ENCODE measurements around the gene SSC4D. TPM values are rescaled to one million over a fixed set of nuclear protein-coding genes. Genes with fewer than 3 reads are reported as not detected.

The SSC4D gene
- total and polyA plus RNA-seq, 2 experiments from 2014 or later = 4.9 to 11.4 TPM

DNA sequence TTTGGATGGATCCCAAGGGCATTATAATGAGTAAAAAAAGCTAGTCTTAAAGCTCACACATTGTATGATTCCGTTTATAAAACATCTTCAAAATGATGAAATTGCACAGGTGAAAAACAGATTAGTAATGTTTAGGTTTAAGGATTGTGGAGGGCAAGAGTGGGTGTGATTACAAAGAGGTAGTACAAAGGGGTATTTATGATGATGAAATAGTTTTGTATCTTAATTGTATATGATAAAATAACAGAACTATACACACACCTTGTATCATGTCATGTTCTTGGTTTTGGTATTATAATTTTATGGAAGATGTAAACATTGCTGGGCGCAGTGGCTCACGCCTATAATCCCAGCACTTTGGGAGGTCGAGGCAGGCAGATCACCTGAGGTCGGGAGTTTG is 2.8 kb upstream of the SSC4D start:
- Mint-ChIP-seq H3K9me3 (no peaks in the 10 kb centered on the region), H3K4me3 (no peak overlapping the region)
- no peak for ATAC-seq

More for the DNA sequence above, 2.8 kb upstream of the SSC4D start:
- Histone ChIP-seq H3F3A (replicated peaks; ENCODE audit: low read depth) (no peaks in the 10 kb centered on the region; the same call in 1 of the 2 replicates), H2AFZ (no peak overlapping the region), H3K27ac (ENCODE audit: low read depth) (no peak overlapping the region), H3K36me3 (ENCODE audit: insufficient read depth) (no peaks in the 10 kb centered on the region), H3K9me2 (ENCODE audit: insufficient read depth) (no peaks in the 10 kb centered on the region), H3K27me3 (ENCODE audit: insufficient read depth) (no peaks in the 10 kb centered on the region), H3K4me3 (no peak overlapping the region), H3K4me1 (ENCODE audit: insufficient read depth) (peaks cover 10% of the 10 kb centered on the region), H4K20me1 (replicated peaks; ENCODE audit: insufficient read depth) (no peaks in the 10 kb centered on the region), H3K79me2 (replicated peaks; ENCODE audit: insufficient read depth) (no peaks in the 10 kb centered on the region), H3K4me2 (no peak overlapping the region)
- Mint-ChIP-seq H3K4me1 (peaks cover 18% of the 10 kb centered on the region), H3K36me3 (ENCODE audit: low read depth) (no peaks in the 10 kb centered on the region), H3K27me3 (ENCODE audit: insufficient read depth, low read depth, poor library complexity) (peaks cover 9% of the 10 kb centered on the region), H3K27ac (no peak overlapping the region)
- no peak for DNase-seq (ENCODE audit: low spot score)
- TF ChIP-seq, protein P1, sequence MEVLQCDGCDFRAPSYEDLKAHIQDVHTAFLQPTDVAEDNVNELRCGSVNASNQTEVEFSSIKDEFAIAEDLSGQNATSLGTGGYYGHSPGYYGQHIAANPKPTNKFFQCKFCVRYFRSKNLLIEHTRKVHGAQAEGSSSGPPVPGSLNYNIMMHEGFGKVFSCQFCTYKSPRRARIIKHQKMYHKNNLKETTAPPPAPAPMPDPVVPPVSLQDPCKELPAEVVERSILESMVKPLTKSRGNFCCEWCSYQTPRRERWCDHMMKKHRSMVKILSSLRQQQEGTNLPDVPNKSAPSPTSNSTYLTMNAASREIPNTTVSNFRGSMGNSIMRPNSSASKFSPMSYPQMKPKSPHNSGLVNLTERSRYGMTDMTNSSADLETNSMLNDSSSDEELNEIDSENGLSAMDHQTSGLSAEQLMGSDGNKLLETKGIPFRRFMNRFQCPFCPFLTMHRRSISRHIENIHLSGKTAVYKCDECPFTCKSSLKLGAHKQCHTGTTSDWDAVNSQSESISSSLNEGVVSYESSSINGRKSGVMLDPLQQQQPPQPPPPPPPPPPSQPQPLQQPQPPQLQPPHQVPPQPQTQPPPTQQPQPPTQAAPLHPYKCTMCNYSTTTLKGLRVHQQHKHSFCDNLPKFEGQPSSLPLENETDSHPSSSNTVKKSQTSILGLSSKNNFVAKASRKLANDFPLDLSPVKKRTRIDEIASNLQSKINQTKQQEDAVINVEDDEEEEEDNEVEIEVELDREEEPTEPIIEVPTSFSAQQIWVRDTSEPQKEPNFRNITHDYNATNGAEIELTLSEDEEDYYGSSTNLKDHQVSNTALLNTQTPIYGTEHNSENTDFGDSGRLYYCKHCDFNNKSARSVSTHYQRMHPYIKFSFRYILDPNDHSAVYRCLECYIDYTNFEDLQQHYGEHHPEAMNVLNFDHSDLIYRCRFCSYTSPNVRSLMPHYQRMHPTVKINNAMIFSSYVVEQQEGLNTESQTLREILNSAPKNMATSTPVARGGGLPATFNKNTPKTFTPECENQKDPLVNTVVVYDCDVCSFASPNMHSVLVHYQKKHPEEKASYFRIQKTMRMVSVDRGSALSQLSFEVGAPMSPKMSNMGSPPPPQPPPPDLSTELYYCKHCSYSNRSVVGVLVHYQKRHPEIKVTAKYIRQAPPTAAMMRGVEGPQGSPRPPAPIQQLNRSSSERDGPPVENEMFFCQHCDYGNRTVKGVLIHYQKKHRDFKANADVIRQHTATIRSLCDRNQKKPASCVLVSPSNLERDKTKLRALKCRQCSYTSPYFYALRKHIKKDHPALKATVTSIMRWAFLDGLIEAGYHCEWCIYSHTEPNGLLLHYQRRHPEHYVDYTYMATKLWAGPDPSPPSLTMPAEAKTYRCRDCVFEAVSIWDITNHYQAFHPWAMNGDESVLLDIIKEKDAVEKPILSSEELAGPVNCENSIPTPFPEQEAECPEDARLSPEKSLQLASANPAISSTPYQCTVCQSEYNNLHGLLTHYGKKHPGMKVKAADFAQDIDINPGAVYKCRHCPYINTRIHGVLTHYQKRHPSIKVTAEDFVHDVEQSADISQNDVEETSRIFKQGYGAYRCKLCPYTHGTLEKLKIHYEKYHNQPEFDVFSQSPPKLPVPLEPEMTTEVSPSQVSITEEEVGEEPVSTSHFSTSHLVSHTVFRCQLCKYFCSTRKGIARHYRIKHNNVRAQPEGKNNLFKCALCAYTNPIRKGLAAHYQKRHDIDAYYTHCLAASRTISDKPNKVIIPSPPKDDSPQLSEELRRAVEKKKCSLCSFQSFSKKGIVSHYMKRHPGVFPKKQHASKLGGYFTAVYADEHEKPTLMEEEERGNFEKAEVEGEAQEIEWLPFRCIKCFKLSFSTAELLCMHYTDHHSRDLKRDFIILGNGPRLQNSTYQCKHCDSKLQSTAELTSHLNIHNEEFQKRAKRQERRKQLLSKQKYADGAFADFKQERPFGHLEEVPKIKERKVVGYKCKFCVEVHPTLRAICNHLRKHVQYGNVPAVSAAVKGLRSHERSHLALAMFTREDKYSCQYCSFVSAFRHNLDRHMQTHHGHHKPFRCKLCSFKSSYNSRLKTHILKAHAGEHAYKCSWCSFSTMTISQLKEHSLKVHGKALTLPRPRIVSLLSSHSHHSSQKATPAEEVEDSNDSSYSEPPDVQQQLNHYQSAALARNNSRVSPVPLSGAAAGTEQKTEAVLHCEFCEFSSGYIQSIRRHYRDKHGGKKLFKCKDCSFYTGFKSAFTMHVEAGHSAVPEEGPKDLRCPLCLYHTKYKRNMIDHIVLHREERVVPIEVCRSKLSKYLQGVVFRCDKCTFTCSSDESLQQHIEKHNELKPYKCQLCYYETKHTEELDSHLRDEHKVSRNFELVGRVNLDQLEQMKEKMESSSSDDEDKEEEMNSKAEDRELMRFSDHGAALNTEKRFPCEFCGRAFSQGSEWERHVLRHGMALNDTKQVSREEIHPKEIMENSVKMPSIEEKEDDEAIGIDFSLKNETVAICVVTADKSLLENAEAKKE (CRISPR knock-in tag; IDR thresholded peaks at IDR 0.05) = no peak
- no peak for TF ChIP-seq ZNF331 (CRISPR knock-in tag; IDR thresholded peaks at IDR 0.05; ENCODE audit: low read depth)
- TF ChIP-seq EZH2 (IDR thresholded peaks at IDR 0.05; ENCODE audit: low read depth, unreplicated experiment) = no peak
- no peak for TF ChIP-seq CREB1 (CRISPR knock-in tag; IDR thresholded peaks at IDR 0.05; ENCODE audit: low read depth)
- TF ChIP-seq, protein P2, sequence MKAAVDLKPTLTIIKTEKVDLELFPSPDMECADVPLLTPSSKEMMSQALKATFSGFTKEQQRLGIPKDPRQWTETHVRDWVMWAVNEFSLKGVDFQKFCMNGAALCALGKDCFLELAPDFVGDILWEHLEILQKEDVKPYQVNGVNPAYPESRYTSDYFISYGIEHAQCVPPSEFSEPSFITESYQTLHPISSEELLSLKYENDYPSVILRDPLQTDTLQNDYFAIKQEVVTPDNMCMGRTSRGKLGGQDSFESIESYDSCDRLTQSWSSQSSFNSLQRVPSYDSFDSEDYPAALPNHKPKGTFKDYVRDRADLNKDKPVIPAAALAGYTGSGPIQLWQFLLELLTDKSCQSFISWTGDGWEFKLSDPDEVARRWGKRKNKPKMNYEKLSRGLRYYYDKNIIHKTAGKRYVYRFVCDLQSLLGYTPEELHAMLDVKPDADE (IDR thresholded peaks at IDR 0.05) = no peak
- TF ChIP-seq, protein P3, sequence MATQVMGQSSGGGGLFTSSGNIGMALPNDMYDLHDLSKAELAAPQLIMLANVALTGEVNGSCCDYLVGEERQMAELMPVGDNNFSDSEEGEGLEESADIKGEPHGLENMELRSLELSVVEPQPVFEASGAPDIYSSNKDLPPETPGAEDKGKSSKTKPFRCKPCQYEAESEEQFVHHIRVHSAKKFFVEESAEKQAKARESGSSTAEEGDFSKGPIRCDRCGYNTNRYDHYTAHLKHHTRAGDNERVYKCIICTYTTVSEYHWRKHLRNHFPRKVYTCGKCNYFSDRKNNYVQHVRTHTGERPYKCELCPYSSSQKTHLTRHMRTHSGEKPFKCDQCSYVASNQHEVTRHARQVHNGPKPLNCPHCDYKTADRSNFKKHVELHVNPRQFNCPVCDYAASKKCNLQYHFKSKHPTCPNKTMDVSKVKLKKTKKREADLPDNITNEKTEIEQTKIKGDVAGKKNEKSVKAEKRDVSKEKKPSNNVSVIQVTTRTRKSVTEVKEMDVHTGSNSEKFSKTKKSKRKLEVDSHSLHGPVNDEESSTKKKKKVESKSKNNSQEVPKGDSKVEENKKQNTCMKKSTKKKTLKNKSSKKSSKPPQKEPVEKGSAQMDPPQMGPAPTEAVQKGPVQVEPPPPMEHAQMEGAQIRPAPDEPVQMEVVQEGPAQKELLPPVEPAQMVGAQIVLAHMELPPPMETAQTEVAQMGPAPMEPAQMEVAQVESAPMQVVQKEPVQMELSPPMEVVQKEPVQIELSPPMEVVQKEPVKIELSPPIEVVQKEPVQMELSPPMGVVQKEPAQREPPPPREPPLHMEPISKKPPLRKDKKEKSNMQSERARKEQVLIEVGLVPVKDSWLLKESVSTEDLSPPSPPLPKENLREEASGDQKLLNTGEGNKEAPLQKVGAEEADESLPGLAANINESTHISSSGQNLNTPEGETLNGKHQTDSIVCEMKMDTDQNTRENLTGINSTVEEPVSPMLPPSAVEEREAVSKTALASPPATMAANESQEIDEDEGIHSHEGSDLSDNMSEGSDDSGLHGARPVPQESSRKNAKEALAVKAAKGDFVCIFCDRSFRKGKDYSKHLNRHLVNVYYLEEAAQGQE (IDR thresholded peaks at IDR 0.05; ENCODE audit: unreplicated experiment) = no peak
- TF ChIP-seq, protein P4, sequence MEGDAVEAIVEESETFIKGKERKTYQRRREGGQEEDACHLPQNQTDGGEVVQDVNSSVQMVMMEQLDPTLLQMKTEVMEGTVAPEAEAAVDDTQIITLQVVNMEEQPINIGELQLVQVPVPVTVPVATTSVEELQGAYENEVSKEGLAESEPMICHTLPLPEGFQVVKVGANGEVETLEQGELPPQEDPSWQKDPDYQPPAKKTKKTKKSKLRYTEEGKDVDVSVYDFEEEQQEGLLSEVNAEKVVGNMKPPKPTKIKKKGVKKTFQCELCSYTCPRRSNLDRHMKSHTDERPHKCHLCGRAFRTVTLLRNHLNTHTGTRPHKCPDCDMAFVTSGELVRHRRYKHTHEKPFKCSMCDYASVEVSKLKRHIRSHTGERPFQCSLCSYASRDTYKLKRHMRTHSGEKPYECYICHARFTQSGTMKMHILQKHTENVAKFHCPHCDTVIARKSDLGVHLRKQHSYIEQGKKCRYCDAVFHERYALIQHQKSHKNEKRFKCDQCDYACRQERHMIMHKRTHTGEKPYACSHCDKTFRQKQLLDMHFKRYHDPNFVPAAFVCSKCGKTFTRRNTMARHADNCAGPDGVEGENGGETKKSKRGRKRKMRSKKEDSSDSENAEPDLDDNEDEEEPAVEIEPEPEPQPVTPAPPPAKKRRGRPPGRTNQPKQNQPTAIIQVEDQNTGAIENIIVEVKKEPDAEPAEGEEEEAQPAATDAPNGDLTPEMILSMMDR (conservative IDR thresholded peaks at IDR 0.05; ENCODE audit: low read depth in 2 of 2) = no peak
- TF ChIP-seq STAT1 (IDR thresholded peaks at IDR 0.05; ENCODE audit: unreplicated experiment) = no peak
- TF ChIP-seq JUNB (IDR thresholded peaks at IDR 0.05; ENCODE audit: unreplicated experiment) = no peak
- TF ChIP-seq ZNF114 (CRISPR knock-in tag; IDR thresholded peaks at IDR 0.05) = no peak
- no peak for TF ChIP-seq EZH2phosphoT487 (IDR thresholded peaks at IDR 0.05; ENCODE audit: unreplicated experiment)
- TF ChIP-seq NANOG (IDR thresholded peaks at IDR 0.05; ENCODE audit: borderline replicate concordance) = no peak
- TF ChIP-seq POLR2AphosphoS5 (IDR thresholded peaks at IDR 0.05; ENCODE audit: low read depth) = no peak
